Spinal cord (tissue), 10 donors: ENCODE data around the gene GOLT1A. TPM values are rescaled to one million over a fixed set of nuclear protein-coding genes. Genes with fewer than 3 reads are reported as not detected.
A peak's percentile ranks its signal among the peaks of the same experiment; 100 is the strongest.

Experiments used
- DNase-seq, 6 donors: peaks; one replicate each; pipeline versions ENCODE4 v3.0.0 to v3.0.0-alpha.2; 2013 to 2015; ENCODE audit warnings: low spot score in 6 of 6, low read depth in 4 of 6
- H3K27ac ChIP-seq: one replicate; pipeline ENCODE4 v1.5.1; 2013; ENCODE audit warnings: low read depth, low read length, control low read depth
- H3K27me3 ChIP-seq: one replicate; pipeline ENCODE4 v1.6.1; 2013; ENCODE audit warnings: low read length; ENCODE audit not compliant: control insufficient read depth, insufficient read depth
- H3K36me3 ChIP-seq: one replicate; pipeline ENCODE4 v1.6.1; 2013; ENCODE audit warnings: low read length; ENCODE audit not compliant: control insufficient read depth, insufficient read depth
- H3K4me1 ChIP-seq: one replicate; pipeline ENCODE4 v1.6.1; 2013; ENCODE audit warnings: low read length; ENCODE audit not compliant: control insufficient read depth, insufficient read depth
- H3K4me3 ChIP-seq: one replicate; pipeline ENCODE4 v1.5.1; 2013; ENCODE audit warnings: low read depth, low read length, control low read depth
- H3K9me3 ChIP-seq: one replicate; pipeline ENCODE4 v1.6.1; 2013; ENCODE audit warnings: low read length; ENCODE audit not compliant: control insufficient read depth, insufficient read depth
- WGBS: methylation state at CpG from one replicate; pipeline ENCODE4 v1.1.5; 2013; ENCODE audit warnings: missing lambda C conversion rate; ENCODE audit not compliant: insufficient coverage; 5-methylcytosine and 5-hydroxymethylcytosine counted together
- polyA plus RNA-seq, 2 donors: library from polyadenylated mRNA; unstranded; fragments of 120-200 nt; gene quantifications; one replicate each; pipeline ENCODE4 v1.2.1, GENCODE V29; 2013; ENCODE audit not compliant: insufficient read length in 2 of 2
- total RNA-seq, 2 donors: library from RNA; depleted of rRNA in 1 of 2; stranded (reverse); fragments of 120-200 nt in 1 of 2; fragments of >200 nt in 1 of 2; gene quantifications; one replicate each; pipeline versions ENCODE4 v1.2.3 to v1.2.4, GENCODE V29; 2013 to 2014
- donor health status: healthy.

Gene GOLT1A
- total and polyA plus RNA-seq, 4 donors = 2.4 to 12.5 (median 7.7) TPM

DNA sequence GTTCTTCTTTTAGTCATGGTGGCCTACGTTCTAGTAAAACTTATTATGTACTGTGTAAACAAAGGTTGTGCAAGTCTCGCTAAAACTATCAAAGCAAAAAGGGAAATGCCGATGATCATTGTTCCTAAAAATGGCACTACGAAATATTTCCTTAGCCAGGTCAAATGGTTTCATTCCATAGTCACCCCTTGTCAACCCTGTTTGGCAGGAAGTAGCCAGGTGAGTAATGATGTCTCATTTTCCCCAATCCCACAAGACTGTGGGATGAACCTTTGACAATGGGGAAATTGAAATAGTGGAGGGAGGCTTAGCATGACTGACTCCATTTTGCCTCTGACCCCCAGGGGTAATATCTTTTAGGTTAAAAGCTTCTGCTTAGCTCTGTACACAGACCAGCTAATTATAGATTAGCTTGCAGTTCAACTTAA, 42.0 kb downstream of the GOLT1A start:
- no CpG with 5 or more reads among the region's 4 CpGs for WGBS
- Histone ChIP-seq H3K27ac (no peak overlapping the region), H3K9me3 (peaks cover 2% of the 10 kb centered on the region), H3K4me1 (no peaks in the 10 kb centered on the region), H3K4me3 (no peak overlapping the region), H3K27me3 (no peaks in the 10 kb centered on the region), H3K36me3 (no peaks in the 10 kb centered on the region)
- DNase-seq = no peak

DNA sequence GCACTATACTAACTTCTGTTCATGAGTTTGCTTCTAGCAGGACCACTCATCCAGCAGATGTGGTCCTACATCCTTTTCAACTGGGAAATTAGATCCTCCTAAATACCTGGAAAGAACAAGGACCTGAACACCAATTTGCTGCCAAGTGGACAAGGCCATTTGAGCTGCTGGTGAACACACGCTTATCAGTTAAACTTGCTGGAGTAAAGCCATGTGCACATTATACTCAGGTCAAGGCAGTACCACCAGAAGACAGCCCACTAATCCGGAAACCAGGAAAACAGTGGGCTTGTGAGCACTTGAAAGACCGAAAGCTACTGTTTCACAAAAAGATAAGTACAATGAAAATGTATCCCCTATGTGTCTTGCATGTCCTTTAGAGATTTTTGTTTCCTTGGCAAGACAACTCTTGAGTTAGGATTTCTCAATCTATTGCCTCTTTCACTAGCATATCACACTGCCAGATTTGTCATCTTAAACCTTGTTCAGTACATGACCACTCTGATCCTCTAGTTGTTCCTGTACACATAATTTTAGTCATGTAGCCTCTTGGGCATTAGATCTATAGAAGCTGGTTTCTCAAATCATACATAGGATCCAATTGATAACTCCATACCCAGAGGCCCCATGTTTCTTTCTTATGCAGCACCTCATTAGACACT, 43.2 kb downstream of the GOLT1A start:
- Histone ChIP-seq H3K4me3 (no peak overlapping the region), H3K27ac (no peak overlapping the region), H3K4me1 (no peaks in the 10 kb centered on the region), H3K27me3 (no peaks in the 10 kb centered on the region), H3K36me3 (no peaks in the 10 kb centered on the region), H3K9me3 (peaks cover 2% of the 10 kb centered on the region)
- no peak for DNase-seq
- WGBS = no CpG with 5 or more reads among the region's 3 CpGs

DNA sequence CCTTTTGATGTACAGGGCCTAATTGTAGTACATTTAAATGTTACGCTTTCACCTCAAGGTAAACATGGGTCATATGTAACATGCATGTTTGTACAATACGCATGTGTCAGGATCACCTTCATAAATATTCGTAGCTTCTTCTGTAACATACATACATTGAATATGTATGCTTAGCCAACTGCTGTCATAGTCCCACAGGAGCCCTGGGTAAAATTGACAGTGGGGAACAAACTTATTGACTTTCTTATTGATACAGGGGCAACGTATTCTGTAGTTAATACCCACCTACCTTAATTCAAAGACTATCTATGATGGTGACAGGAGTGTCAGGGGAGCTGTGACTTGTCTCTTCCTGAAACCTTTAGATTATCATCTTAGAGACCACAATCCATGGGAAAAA, 43.9 kb downstream of the GOLT1A start:
- no peaks in the 10 kb centered on the region for H3K27me3 ChIP-seq
- no peaks in the 10 kb centered on the region for H3K4me1 ChIP-seq
- DNase-seq = no peak
- no CpG with 5 or more reads among the region's 4 CpGs for WGBS
- no peak overlapping the region for H3K4me3 ChIP-seq
- no peak overlapping the region for H3K27ac ChIP-seq
- H3K36me3 ChIP-seq = no peaks in the 10 kb centered on the region
- peaks cover 2% of the 10 kb centered on the region for H3K9me3 ChIP-seq

GRCh38 chr1:204167730-204168129, 46.1 kb downstream of the GOLT1A start:
- no peak overlapping the region for H3K27ac ChIP-seq
- H3K9me3 ChIP-seq = peaks cover 2% of the 10 kb centered on the region
- no peak overlapping the region for H3K4me3 ChIP-seq
- H3K27me3 ChIP-seq = no peaks in the 10 kb centered on the region
- WGBS = 96% methylated on average over 4 of the region's 5 CpGs
- no peak for DNase-seq
- H3K4me1 ChIP-seq = no peaks in the 10 kb centered on the region
- no peaks in the 10 kb centered on the region for H3K36me3 ChIP-seq

GRCh38 chr1:204166219-204166618, 47.6 kb downstream of the GOLT1A start, which contains the start of gene REN:
Gene REN, minus strand, starts transcription at chr1:204166337. Its CDS starts 44 bp downstream, at chr1:204166293.
- Histone ChIP-seq H3K4me3 (no peak within 1 kb of the TSS), H3K27ac (no peak within 1 kb of the TSS), H3K9me3 (peaks cover 2% of the 10 kb centered on the region), H3K4me1 (no peaks in the 10 kb centered on the region), H3K27me3 (no peaks in the 10 kb centered on the region), H3K36me3 (no peaks in the 10 kb centered on the region)
- 75% methylated on average over 4 of the region's 5 CpGs for WGBS
- DNase-seq = no peak

GRCh38 chr1:204162494-204163074, 51.2 kb downstream of the GOLT1A start:
- 0% methylated on average over 5 of the region's 7 CpGs for WGBS
- H3K4me1 ChIP-seq = no peaks in the 10 kb centered on the region
- H3K36me3 ChIP-seq = no peaks in the 10 kb centered on the region
- H3K27ac ChIP-seq = no peak overlapping the region
- H3K9me3 ChIP-seq = no peaks in the 10 kb centered on the region
- DNase-seq = peak; percentile 57 to 94 (median 73)
- H3K27me3 ChIP-seq = no peaks in the 10 kb centered on the region
- H3K4me3 ChIP-seq = no peak overlapping the region

DNA sequence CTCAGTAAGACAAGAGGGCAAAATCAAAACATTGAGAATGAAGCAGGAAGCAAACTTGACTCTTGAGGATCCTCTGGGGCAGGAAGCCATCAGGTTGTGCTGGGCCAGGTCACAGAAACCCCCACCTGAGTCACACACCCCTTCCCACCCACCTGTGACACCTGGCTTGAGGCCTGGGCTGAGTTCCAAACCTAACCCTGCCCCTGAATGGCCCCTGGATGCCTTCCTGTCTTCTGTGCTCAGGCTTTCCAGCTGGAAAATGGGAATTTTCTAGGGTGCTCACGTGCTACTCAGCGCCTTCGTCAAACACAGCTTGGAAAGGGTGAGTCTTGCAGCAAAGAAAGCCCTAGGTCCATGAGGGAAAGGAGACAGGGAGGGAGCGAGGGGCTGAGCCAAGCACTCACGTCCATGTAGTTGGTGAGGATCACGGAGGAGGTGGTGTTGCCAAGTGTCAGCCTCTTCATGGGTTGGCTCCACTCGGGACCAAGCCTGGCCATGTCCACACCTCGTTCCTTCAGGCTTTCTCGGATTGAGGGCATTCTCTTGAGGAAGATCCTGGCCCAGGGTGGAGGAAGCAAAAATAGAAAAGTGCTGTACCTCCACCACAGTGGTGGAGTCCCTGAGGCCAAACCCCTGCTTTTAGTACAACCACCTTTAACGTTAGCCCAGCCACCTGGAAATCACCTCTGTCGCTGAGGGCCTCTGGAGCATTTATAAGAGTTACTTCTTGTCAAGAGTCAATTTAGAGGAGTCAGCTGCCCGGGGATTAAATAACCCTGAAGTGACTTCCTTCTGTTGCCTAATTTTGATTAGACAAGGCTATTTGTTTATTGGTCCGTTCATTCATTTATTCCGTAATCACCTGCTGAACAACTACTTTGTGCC, 51.9 kb downstream of the GOLT1A start:
- Histone ChIP-seq H3K36me3 (no peaks in the 10 kb centered on the region), H3K27ac (no peak overlapping the region), H3K27me3 (no peaks in the 10 kb centered on the region), H3K9me3 (no peaks in the 10 kb centered on the region), H3K4me3 (no peak overlapping the region), H3K4me1 (no peaks in the 10 kb centered on the region)
- 81% methylated on average over 12 of the region's 14 CpGs for WGBS
- no peak for DNase-seq

DNA sequence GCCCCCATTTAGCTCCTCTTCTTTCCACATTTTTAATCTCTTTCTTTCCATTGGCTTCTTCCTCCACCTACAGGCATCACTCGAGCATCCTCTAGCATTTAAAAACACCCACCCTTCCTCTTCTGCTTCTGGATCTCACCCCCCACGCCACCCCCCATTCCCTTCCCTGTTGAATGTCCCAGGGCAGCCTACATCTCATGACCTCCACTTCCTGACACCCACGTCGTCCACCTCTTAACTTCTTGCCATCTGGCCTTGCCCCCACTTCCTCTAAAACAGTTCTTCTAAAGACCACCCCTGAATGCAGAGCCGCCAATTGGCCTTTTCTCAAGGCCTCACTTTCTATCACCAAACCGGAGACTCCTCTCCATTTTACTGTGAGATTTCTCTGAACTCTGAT, 55.8 kb downstream of the GOLT1A start:
- no peak for DNase-seq
- Histone ChIP-seq H3K9me3 (no peaks in the 10 kb centered on the region), H3K27me3 (no peaks in the 10 kb centered on the region), H3K36me3 (no peaks in the 10 kb centered on the region), H3K4me1 (no peaks in the 10 kb centered on the region), H3K27ac (no peak overlapping the region), H3K4me3 (no peak overlapping the region)
- 54% methylated on average over 6 of the region's 6 CpGs for WGBS

GRCh38 chr1:204155881-204156280, 57.9 kb downstream of the GOLT1A start:
- no peaks in the 10 kb centered on the region for H3K36me3 ChIP-seq
- no peak for DNase-seq
- no peaks in the 10 kb centered on the region for H3K27me3 ChIP-seq
- H3K4me3 ChIP-seq = no peak overlapping the region
- WGBS = 96% methylated on average over 6 of the region's 10 CpGs
- H3K9me3 ChIP-seq = no peaks in the 10 kb centered on the region
- no peak overlapping the region for H3K27ac ChIP-seq
- H3K4me1 ChIP-seq = peaks cover 14% of the 10 kb centered on the region
